HG03066 (cell line): ENCODE measurements around the gene SNU13.
"Not testable (repeated sequence)": the region's sequence is repeated elsewhere in the genome, so short reads cannot be mapped to it uniquely, and the experiment has no call there.

Source experiments
- ATAC-seq: cut with Tn5 transposase; IDR thresholded peaks from one replicate; pipeline ENCODE4 v1.9.1; 2021; ENCODE audit warnings: low read depth; ENCODE audit not compliant: unreplicated experiment

Gene SNU13

GRCh38 chr22:41647771-41648170 lies 40.9 kb downstream of the SNU13 start:
- no peak for ATAC-seq

DNA sequence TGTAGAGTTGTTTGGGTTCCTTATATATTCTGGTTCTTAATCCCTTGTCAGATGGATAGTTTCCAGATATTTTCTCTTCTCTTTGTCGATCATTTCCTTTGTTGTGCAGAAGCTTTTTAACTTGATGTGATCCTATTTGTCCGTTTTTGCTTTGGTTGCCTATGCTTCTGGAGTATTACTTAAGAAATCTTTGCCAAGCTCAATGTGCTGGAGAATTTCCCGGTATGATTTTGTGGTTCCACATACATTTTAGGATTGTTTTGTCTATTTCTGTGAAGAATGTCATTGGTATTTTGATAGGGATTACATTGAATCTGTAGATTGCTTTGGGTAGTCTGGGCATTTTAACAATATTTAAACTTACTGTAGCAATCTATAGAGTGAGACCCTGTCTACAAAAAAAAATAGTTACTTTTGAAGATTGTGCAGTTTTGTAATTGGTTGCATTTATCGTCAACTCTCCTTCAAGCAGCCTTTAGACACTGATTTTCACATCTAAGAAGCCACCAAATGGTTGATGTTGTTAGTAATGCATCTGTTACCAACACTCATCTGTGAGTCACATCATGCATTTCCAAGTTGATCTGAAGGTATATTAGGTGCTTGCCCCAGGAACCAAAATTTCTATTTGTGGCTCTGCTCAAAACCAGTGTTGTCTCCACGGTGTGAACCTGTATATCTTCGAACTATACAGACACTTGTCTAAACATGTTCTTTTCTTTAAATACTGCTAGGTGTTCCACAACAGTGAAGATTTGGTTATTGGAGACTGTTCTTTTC lies 46.1 kb downstream of the SNU13 start:
- ATAC-seq: no peak

GRCh38 chr22:41641854-41642253 lies 46.8 kb downstream of the SNU13 start:
- ATAC-seq: no peak

DNA sequence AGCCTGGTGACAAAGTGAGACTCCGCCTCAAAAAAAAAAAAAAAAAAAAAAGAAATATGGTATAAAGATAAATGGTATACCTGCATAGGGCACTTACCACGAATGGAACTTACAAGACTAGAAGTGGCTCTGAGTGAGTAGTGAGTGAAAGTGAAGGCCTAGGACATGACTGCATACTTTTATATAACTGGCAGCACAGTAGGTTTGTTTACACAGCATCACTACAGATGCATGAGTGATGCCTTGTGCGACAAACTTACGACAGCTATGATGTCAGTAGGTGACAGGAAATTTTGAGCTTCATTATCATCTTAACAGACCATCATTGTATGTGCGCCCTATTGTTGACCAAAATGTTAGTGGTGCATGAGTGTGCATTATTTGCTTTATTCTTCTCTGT lies 49.9 kb downstream of the SNU13 start:
- ATAC-seq: no peak

GRCh38 chr22:41638124-41638523 lies 50.5 kb downstream of the SNU13 start:
- no peak for ATAC-seq

GRCh38 chr22:41637623-41638022 lies 51.0 kb downstream of the SNU13 start:
- ATAC-seq: not testable (repeated sequence)

DNA sequence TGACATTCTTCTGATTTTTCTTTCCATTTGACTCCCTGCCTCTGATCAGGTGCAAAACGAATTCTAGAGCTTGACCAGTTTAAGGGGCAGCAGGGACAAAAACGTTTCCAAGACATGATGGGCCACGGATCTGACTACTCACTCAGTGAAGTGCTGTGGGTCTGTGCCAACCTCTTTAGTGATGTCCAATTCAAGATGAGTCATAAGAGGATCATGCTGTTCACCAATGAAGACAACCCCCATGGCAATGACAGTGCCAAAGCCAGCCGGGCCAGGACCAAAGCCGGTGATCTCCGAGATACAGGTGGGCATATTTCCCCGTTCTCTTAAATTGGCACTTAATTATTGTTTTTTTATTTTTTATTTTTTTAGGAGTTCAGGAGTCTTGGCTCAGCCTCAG lies 52.2 kb downstream of the SNU13 start:
- ATAC-seq: no peak

- not testable (repeated sequence) for ATAC-seq
Measured at GRCh38 chr22:41634610-41635009, 54.1 kb downstream of the SNU13 start.

DNA sequence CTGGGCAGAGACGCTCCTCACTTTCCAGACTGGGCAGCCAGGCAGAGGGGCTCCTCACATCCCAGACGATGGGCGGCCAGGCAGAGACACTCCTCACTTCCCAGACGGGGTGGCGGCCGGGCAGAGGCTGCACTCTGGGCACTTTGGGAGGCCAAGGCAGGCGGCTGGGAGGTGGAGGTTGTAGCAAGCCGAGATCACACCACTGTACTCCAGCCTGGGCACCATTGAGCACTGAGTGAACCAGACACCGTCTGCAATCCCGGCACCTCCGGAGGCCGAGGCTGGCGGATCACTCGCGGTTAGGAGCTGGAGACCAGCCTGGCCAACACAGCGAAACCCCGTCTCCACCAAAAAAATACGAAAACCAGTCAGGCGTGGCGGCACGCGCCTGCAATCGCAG lies 57.1 kb downstream of the SNU13 start:
- not testable (repeated sequence) for ATAC-seq

- not testable (repeated sequence) for ATAC-seq
Measured at GRCh38 chr22:41631115-41631514, 57.6 kb downstream of the SNU13 start.

DNA sequence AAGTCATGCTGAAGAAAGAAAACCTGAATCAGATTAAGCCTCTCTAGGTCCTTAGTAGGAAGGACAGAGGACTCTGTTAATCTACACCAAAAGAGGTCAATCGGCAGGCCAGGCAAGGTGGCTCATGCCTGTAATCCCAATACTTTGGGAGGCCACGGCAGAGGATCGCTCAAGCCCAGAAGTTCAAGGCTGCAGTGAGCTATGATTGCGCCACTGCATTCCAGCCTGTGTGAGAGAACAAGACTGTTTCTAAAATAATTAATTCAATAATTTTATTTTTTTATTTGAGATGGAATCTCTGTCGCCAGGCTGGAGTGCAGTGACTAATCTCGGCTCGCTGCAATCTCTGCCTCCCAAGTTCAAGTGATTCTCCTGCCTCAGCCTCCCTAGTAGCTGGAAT lies 63.1 kb downstream of the SNU13 start:
- no peak for ATAC-seq
